ENCODE results near the gene SPATA17.

The SPATA17 gene

DNA sequence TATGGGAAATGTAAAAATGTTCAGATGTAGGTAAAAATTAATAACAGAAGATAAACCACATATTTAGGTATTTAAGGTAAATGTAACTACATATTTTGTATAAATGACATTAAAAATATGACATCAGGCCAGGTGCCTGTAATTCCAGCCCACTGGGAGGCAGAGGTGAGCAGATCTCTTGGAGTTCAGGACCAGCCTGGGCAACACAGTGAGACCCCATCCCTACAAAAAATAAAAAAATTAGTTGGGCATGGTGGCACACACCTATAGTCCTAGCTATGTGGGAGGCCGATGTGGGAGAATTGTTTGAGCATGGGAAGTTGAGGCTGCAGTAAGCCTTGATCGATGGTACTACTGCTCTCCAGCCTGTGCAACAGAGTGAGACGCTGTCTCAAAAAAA, 216.5 kb downstream of the SPATA17 start:
- DNase-seq (ENCODE audit: low read depth in 2 of 2), result no peak

DNA sequence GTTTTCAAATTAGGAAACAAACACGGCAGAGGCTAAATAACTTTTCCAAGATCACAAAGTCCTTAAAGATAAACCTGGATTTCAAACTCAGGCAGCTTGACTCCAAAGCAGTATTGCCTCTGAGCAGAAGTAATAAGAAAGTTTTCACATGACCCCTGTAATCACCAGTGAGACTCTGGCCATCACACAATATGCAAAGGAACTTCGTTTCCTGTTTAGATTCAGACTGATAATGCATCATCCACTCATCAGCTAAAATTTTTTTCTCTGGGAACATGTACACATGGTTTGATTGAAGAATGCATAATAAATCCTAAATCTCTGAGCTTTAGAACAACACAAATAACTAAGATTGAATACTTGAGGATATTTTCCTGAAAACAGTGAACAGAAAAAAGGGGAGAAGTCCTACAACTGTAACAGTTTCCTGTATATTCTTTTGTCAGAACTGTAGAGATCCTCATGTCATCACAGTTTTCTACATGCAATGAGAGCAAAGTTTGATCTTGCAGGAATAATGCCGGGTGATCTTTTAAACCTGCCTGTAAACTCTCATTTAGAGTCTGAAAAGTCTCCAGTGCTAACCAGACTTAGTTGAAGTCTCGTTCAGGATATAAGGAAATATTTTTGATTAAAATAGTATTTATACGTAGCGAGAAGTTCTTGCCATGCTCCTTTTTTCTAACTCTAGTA, 225.3 kb downstream of the SPATA17 start:
- DNase-seq (ENCODE audit: low read depth in 2 of 2), result no peak

DNA sequence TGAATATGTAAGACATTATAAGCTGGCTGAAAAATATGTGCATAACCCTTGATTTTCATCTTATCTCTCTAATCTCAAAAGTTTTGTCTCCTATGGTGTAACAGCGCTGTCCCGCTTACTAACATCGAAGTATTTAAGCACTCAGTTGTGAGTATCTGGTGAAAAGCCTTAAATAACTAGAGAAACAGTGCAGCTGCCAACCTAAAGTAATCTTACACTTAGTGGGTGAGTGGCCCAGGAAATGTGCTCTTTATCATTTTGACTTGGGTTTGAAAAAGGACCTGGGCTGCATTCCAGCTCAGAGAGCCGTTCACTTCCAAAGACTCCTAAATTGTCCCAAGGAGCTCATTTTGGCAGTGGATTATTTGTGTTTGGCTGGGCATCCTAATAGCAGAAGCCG, 225.9 kb downstream of the SPATA17 start:
- DNase-seq (ENCODE audit: low read depth in 2 of 2), result no peak

DNA sequence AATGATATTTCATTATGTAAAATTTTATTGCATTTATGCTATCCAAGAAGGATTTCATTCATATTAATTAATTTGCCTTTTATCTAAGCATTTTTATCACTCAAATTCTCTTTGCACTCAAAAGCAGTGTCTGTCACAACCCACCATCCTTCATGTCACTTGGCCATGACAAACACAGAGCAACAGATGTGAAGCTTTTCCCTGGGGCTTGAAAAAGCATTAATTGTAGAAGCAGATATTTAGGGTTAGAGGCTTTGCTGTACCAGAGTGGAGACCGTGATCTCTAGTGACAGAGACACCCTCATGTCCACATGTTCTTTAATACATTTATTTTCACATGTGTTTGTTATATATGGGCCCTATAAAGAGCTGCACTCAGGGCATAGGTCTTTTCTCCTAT, 230.5 kb downstream of the SPATA17 start:
- DNase-seq (ENCODE audit: low read depth in 2 of 2), result no peak

DNA sequence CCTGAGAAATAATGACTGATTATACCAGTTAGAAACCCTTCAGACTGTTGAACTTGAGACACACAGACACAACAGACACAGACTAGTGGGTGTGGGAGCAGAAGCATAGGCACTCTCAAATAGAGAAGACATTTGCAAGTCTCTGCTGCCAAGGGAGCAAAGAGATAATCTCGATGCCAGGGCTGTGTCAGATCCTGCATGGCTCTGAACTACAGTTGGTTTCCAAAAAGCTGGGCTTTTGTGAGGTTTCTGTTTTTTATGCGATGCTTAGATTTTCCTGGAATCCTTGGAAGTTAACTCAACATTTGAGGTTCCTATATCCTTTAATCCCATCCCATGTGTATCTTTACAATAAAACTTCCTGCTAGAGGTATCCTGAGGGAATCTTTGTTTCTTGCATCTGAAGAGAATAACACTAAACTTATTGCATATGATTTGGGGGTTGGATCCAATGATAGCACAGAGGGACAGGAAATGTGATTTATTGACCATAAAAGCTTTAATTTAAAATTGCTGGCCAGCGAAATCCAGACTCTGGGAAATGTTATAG, 236.4 kb downstream of the SPATA17 start:
- DNase-seq (ENCODE audit: low read depth in 2 of 2), result no peak

DNA sequence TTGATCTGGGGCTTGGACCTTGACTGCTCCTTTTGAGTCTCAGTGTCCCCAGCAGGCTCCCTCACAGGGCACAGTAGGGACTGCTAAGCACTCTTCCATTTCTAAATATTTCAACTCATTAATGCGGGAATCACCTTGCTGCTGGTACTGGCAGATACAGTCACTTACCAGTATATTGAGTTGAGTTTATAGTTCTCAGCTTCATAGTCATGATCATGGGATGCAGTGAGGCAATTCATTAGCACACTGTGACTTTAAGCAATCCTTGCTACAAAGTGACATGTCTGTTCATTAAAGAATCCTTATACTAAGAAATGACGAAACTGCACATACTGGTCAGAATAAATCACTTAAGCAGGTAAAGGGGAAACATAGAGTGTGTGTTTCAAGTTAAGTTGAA, 240.8 kb downstream of the SPATA17 start:
- no peak for DNase-seq (ENCODE audit: low read depth in 2 of 2)

DNA sequence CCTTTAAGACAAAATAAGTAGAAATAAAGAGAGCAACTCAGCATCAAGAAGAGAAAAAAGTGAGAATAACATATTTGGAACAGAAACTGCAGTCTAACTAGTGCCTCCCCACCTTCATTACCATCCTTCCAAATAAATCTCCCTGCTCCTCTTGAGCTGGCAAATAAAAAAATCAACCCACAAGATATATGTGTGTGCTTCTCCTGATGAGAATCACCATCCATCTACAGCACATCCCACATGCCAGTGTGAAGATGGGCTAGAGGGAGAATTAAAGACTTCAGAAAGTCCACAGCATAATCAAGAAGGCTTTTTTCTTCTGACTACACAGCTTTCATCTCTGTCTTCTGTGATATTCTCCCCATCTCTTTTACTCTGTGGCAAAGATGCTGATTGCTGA, 244.1 kb downstream of the SPATA17 start:
- DNase-seq (ENCODE audit: low read depth in 2 of 2), result no peak

DNA sequence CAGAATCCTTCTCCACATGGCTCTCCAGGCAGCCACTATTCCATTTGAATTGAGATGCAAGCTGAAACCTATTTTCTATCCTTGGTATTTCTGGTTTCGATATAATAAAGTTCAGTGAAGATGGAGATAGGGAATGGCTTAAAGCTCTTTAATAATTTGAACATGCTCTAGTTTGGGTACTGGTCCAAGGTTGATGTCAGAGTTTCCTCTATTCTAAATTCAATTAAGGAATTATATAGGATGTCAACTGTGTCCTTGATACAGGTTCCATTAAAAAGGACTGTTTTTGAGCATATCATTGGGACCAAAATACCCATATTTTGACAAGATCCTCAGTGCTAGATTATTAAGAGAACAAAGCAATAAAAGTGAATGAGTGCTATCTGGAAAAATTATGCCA, 245.3 kb downstream of the SPATA17 start:
- DNase-seq (ENCODE audit: low read depth in 2 of 2), result no peak

DNA sequence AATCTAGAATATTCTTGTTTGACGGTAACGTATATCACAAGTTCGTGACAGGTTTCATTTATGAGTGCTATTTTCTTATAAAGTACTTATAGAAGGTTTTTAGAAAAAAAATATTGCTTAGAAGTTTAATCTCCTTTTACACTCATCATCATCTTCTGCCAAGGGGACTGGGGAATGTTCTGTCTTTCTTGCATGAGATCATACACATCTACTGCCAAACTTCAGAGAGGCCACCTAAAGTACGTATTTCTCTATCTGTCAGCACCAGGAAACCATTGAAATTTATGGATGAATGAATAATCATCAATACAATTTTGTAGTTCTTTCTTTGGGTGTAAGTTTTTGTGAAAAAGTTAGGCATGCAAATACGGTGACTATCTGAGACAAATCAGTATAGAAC, 245.8 kb downstream of the SPATA17 start:
- no peak for DNase-seq (ENCODE audit: low read depth in 2 of 2)

DNA sequence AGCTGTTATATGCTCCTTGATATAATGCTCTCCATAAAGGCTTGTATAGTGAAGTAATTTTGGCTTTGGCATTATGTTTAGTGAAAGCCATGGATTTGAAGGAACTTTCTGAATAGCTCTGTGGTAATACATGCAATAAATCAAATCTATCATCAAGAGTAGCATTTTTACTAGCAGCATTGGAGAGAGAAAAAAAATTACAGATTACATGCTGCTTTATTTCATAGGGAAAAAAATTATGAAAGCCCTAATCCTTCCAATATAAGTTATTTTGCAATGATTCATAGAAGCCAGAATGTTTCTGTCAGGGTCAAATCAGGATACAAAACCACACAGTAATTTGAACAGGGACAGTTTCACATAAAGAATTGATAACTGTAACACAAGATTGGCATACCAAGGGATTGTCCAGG, 250.0 kb downstream of the SPATA17 start:
- DNase-seq (ENCODE audit: low read depth in 2 of 2), result no peak

DNA sequence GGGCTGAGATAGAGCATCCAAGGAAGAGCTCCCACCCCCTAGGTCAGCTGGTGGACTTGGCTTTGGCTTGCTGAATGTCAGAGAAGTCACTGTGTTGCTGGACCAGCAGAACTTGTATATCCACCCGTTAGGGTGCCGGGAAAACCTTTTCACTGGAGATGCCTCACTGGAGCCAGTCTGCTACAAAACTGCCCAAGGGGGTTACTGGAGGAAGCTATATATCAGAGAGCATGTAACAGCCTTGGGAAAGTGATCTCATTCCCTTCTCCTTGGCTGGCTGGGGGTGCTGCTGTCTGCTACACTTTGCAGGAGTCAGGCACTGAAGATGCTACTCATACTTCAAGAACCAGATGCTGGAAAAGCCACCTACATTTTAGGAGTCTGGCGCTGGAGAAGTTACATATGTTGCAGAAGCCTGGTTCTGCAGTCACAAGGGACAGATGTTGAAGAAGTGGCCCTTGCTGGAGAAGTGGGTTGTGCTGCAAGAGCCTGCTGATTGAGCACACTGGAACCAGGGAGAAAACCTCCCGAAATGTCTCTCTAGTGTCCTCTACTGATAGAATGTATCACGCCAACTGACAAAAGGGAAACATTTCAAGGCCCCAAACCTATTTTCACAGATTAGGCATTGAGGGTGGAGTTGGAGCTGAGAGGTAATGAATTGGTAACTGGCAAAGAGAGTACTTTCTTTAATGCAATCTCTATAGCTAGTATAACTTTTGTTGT, 250.6 kb downstream of the SPATA17 start:
- no peak for DNase-seq (ENCODE audit: low read depth in 2 of 2)

DNA sequence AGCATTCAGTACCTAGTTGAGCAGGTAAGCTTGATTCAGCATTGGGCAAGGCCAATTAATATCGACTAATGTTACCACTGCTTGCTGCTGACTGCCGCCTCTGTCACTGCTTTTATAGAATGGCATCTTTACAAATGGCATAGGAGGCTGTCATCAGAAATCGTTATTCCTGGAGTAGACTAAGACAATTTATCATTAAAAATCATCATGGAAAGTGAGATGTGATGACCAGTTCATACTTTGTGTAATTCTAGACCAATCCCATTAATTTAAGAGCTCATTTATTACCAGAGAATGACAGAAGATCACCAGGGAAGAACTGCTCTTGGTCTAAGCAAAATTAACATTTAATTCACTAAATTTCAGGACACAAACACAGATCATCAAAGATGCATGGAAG, 254.0 kb downstream of the SPATA17 start:
- DNase-seq (ENCODE audit: low read depth in 2 of 2), result no peak

DNA sequence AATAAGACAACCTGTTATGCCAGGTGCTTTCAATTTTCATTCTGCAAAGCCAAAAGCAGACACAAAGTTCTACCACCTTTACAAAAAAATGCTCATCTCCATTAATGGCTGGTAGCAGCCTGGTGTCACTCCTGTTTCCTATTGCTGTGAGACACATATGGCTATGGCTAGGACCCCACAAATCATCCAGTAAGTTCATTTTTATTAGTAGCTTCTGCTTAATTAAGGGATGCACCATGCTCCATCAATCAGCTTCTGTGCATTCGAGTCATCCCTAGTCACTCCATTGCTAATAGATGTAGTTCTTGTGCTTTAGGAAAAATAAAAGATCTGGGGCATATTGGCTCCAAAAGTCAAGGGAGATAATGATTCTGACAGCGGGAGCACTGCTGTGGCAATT, 257.2 kb downstream of the SPATA17 start:
- DNase-seq (ENCODE audit: low read depth in 2 of 2), result no peak

DNA sequence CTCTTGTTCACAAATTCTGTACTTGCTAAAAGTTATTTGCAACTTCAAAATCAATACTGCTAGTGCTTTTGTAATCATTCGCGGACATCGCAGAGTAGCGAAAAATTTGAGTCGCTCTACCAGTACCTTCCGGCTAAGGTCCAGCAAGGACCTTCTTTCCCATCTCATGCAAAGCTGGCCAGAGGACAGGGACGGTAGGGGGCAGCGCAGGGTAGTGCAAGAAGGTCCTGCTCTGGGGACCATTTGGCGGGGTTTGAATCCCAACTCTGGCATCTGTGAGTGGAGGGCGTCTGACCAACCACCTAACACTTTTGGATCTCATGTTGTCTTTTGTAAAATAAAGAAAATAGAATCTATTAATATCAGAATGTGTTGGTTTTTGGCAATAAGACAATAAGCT, 258.3 kb downstream of the SPATA17 start:
- no peak for DNase-seq (ENCODE audit: low read depth in 2 of 2)

DNA sequence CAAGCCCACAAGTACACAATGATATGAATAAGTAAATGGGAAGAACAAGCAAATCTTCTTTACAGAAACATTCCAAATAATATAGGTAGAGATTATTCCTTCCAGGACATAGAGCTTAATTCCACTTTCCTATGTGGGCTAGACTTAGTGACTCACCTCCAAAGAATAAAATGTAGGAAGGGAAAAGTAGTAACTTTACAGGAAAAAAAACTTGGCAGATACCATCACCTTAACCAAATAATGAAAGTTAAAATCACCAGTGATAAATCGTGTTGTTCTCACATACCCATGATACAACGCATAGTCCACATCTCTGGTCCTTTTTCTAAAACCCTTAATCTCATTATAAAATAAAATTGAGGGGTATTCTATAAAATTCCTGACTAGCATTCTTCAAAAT, 260.8 kb downstream of the SPATA17 start:
- no peak for DNase-seq (ENCODE audit: low read depth in 2 of 2)

DNA sequence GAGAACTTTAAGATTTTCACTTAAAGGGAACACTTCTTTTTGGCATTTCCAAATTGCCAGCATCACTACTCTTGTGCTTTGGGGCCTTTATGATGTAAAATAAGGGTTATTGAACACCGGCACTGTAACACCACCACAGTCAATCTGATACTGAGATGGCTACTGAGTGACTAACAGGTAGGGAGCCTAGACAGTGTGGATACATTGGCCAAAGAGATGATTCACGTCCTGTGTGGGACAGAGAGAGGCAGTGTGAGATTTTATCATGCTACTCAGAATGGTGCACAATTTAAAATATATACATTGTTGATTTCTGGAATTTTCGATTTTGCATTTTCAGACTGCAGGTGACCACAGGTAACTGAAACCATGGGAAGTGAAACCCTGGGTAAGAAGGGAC, 261.6 kb downstream of the SPATA17 start:
- no peak for DNase-seq (ENCODE audit: low read depth in 2 of 2)

DNA sequence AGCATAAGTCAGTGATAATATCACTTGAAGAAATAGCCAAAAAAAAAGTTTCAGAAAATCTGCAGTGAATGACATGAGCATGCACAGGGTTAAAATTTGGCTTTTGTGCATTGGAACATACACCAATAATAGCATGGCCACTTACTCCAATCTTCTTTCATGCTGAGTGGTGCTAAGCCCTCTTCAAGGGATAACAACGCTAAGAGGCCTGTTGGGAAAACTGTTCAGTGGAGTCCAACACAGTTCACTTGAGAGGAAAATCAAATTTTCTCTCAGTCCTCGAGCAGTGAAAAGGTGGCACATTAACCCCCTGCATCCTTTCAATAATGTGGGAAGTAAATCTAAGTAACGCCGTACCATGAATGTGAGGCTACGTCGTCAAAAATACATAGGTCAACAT, 264.7 kb downstream of the SPATA17 start:
- no peak for DNase-seq (ENCODE audit: low read depth in 2 of 2)

DNA sequence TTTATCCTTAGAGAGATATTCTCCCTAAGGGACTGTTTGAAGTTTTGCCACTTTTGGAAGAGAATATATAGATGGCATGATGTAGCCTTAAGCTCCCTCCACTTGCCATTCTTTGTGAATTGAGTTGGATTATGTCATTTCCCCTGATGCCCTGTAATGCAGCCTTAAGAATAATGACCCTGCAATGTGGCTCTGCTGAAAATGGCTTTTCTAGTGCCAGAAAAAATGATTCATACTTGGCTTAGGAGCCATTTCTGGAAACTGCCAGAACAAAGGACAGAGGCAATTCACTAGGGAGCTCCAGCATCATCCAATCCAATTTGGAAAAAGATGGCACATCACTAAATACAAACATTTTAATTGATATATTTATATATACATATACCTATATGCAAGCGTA, 265.3 kb downstream of the SPATA17 start:
- DNase-seq (ENCODE audit: low read depth in 2 of 2), result no peak

DNA sequence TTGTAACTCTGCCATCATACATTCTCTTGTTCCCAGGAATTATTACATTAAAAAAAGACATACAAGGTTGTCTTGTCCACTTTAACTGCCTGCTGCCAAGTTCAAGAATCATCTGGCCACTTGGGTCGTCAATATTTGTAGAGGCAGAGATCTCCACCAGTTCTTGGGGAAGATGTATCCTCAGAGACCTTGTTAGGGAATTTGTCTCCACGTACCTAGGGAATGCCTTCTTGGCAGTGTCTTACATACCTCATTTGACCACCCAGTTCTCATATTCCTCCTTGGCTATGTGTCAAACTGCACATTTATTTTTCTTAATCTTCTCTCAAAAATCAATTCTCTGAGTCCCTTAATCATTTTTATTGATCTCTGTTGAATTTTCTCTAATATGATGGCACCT, 266.0 kb downstream of the SPATA17 start:
- DNase-seq (ENCODE audit: low read depth in 2 of 2), result no peak

DNA sequence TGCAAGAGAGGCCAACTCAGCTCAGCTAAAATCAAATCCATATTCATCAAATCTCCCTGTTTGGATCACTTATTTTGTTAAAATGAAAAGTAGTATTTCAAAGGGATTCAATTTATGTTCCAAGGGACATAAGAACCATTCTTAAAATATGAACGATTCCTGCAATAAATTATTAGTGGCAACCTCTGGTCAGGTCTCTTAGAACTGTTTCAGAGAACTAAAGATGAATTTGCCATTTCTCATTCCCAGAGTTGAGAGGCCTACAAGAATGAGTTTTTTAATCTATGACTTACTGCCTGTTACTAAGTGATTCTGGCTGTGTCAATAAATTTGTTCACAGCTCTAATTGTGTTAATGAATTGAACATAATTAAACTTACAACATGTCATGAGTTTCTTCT, 268.5 kb downstream of the SPATA17 start:
- no peak for DNase-seq (ENCODE audit: low read depth in 2 of 2)

DNA sequence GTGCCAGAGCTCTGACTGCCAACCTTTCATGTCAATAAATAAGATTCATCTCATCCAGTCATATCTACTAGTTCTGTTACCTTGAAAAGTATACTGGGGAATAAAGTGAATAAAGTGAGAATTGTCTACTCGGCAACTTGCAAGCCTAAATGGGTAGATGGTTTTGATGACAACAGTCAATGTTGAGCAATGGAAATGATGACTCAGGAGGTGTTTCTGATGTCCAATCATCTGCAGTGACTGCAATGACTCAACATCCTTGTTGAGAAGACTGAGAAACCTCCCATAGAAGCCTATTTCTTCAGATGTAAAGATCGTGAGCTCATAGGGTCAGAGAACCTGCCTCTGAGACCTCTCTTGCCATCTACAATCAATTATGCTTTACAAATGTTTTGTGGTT, 276.4 kb downstream of the SPATA17 start:
- DNase-seq (ENCODE audit: low read depth in 2 of 2), result no peak

DNA sequence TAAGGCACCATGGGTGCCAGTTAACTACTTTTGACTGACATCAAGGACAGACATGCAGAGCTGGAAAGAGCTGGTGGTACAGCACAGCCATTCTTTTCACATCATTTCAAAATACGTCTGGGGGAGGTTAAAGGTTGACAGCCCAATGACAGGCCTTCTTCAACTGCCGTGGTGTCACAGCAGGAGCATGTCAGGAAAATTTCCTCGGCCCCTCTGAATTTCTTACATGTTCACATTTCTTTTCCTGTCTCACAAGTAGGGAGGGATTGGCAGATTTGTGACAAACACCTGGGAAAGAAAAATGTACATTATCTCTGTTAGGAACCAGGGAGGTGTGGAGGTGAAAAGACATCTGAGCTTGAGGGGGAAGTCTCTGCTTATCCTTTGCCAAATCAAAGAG, 279.1 kb downstream of the SPATA17 start:
- DNase-seq (ENCODE audit: low read depth in 2 of 2), result no peak

DNA sequence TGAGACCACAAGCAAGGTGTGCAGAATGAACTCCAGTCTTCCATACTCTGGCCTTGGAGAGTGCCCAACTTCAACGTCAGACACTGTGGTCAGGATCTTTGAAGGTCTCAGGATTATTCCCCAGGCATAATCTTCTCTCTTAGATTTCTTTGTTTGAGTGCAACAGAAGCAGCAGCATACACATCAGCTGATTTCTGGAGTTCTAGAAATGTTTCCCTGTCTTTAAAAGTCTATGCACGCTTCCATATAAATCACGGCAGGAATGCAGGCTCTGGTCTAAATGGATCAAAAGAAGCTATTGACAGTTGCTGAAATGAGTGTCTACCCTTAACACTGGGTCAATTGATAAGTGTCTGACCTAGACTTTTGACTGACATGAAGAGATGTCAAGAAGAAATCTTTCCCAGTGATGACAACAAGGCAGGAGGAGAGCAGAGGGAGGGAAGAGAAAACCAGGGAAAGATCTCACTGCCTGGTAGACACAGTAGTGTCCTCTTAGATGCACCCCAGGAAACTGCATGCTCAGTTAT, 279.7 kb downstream of the SPATA17 start:
- DNase-seq (ENCODE audit: low read depth in 2 of 2), result no peak

All from stimulated activated CD8-positive, alpha-beta memory T cell treated with anti-CD3 and anti-CD28 coated beads, Interleukin-2, amount 100 ng/mL, for 48 hours (primary cell).